Neural progenitor cell (in vitro differentiated cells): ENCODE results near the gene SMYD3. TPM values are rescaled to one million over a fixed set of nuclear protein-coding genes. Genes with fewer than 3 reads are reported as not detected.
A peak's percentile ranks its signal among the peaks of the same experiment; 100 is the strongest.

Experiments
- DNase-seq: peaks from one replicate; pipeline ENCODE4 v3.0.0-alpha.2; 2016; ENCODE audit warnings: low spot score
- H2AFZ ChIP-seq: fragments of 200-600 bp; sonication (generic); replicated peaks from 2 replicates; pipeline ENCODE4 v1.6.1; 2016; ENCODE audit warnings: antibody characterized with exemption
- H3F3A ChIP-seq: fragments of 200-600 bp; sonication (generic); 2 replicates; pipeline ENCODE4 v1.6.1; 2016; ENCODE audit warnings: antibody characterized with exemption, low read depth
- H3K27ac ChIP-seq: fragments of 200-600 bp; sonication (generic); 2 replicates; pipeline ENCODE4 v1.5.1; 2016; ENCODE audit warnings: mild to moderate bottlenecking
- H3K27me3 ChIP-seq: fragments of 200-600 bp; sonication (generic); 2 replicates; pipeline ENCODE4 v1.6.1; 2016; ENCODE audit warnings: mild to moderate bottlenecking, moderate library complexity
- H3K36me3 ChIP-seq: fragments of 200-600 bp; sonication (generic); 2 replicates; pipeline ENCODE4 v1.5.1; 2016
- H3K4me1 ChIP-seq: fragments of 200-600 bp; sonication (generic); 2 replicates; pipeline ENCODE4 v1.6.1; 2016; ENCODE audit warnings: mixed run types
- H3K4me2 ChIP-seq: fragments of 200-600 bp; sonication (generic); 2 replicates; pipeline ENCODE4 v1.6.1; 2016
- H3K4me3 ChIP-seq: fragments of 200-600 bp; sonication (generic); 2 replicates; pipeline ENCODE4 v1.5.1; 2016
- H3K79me2 ChIP-seq: fragments of 200-600 bp; sonication (generic); 2 replicates; pipeline ENCODE4 v1.6.1; 2016; ENCODE audit warnings: low read depth
- H3K9ac ChIP-seq: fragments of 200-600 bp; sonication (generic); 2 replicates; pipeline ENCODE4 v1.6.1; 2016
- H3K9me3 ChIP-seq: fragments of 200-600 bp; sonication (generic); 2 replicates; pipeline ENCODE4 v1.5.1; 2016; ENCODE audit warnings: low read depth
- H4K20me1 ChIP-seq: fragments of 200-600 bp; sonication (generic); 2 replicates; pipeline ENCODE4 v1.6.1; 2016; ENCODE audit warnings: low read depth
- H3K27ac Mint-ChIP-seq: 3 replicates; pipeline ENCODE4 v1.8.0; 2021; ENCODE audit warnings: mixed read lengths
- H3K27me3 Mint-ChIP-seq: 2 replicates; pipeline ENCODE4 v1.8.0; 2022; ENCODE audit warnings: low read depth, mild to moderate bottlenecking, inconsistent platforms, moderate library complexity, mixed read lengths; ENCODE audit not compliant: insufficient read depth
- H3K36me3 Mint-ChIP-seq: 3 replicates; pipeline ENCODE4 v1.8.0; 2021; ENCODE audit warnings: mixed read lengths
- H3K4me1 Mint-ChIP-seq: 3 replicates; pipeline ENCODE4 v1.8.0; 2021; ENCODE audit warnings: mixed read lengths
- H3K4me3 Mint-ChIP-seq: 3 replicates; pipeline ENCODE4 v1.8.0; 2021; ENCODE audit warnings: mild to moderate bottlenecking, moderate library complexity, mixed read lengths
- H3K9me3 Mint-ChIP-seq: 3 replicates; pipeline ENCODE4 v1.8.0; 2020; ENCODE audit warnings: mixed read lengths
- EZH2 ChIP-seq: fragments of 200-600 bp; sonication (generic); IDR thresholded peaks from 2 replicates; pipeline ENCODE4 v1.6.1; 2017; ENCODE audit warnings: antibody characterized with exemption, mild to moderate bottlenecking, moderate library complexity
- EZH2phosphoT487 ChIP-seq: fragments of 200-600 bp; sonication (generic); IDR thresholded peaks from 2 replicates; pipeline ENCODE4 v1.6.1; 2017; ENCODE audit warnings: antibody characterized with exemption
- total RNA-seq: library from RNA; depleted of rRNA; stranded (reverse); fragments of >200 nt; gene quantifications from 2 replicates; pipeline ENCODE4 v1.2.3, GENCODE V29; 2015; ENCODE audit warnings: low replicate concordance
- TF ChIP-seq, protein P1 (sequence below): fragments of 200-600 bp; sonication (generic); IDR thresholded peaks from 2 replicates; pipeline ENCODE4 v1.5.1; 2017; ENCODE audit warnings: antibody characterized with exemption, mild to moderate bottlenecking

Gene SMYD3
- total RNA-seq, 1 donor from 2014 or later = 43.2 TPM

DNA sequence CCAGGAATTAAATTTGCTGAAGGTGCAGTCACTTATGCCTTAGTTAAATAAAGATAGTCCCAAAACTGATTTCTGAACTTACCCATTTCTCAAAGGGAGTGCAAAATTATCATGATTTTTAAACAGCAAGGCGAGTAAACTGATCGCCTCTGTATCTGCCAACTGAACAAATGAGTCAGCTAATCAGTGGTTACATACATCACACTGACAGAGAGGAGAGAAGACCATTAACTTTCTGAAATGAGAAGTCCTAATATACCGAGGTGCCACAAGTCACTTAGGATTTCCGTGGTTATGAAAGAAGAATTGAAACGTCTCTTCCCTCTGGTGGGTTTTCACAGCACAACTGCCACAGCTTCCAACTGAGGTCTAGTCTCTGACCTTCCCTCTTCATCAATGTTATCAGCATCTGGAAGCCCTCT lies 400.7 kb downstream of the SMYD3 start:
- Histone ChIP-seq H3K27me3 (no peaks in the 10 kb centered on the region), H3K4me3 (no peak overlapping the region), H3K4me2 (no peak overlapping the region), H3K9ac (no peak overlapping the region), H3K9me3 (no peaks in the 10 kb centered on the region), H3K4me1 (peaks cover 66% of the 10 kb centered on the region), H4K20me1 (peaks cover 8% of the 10 kb centered on the region), H3F3A (peaks cover 42% of the 10 kb centered on the region), H2AFZ (no peak overlapping the region), H3K36me3 (no peaks in the 10 kb centered on the region), H3K27ac (no peak overlapping the region), H3K79me2 (no peaks in the 10 kb centered on the region)
- Mint-ChIP-seq H3K4me1 (peaks cover 58% of the 10 kb centered on the region), H3K27ac (peak overlapping the region; percentile 32), H3K9me3 (no peaks in the 10 kb centered on the region), H3K36me3 (no peaks in the 10 kb centered on the region), H3K4me3 (no peak overlapping the region), H3K27me3 (peaks cover 4% of the 10 kb centered on the region)
- TF ChIP-seq EZH2phosphoT487 (no peak), EZH2 (no peak)
- TF ChIP-seq, protein P1, sequence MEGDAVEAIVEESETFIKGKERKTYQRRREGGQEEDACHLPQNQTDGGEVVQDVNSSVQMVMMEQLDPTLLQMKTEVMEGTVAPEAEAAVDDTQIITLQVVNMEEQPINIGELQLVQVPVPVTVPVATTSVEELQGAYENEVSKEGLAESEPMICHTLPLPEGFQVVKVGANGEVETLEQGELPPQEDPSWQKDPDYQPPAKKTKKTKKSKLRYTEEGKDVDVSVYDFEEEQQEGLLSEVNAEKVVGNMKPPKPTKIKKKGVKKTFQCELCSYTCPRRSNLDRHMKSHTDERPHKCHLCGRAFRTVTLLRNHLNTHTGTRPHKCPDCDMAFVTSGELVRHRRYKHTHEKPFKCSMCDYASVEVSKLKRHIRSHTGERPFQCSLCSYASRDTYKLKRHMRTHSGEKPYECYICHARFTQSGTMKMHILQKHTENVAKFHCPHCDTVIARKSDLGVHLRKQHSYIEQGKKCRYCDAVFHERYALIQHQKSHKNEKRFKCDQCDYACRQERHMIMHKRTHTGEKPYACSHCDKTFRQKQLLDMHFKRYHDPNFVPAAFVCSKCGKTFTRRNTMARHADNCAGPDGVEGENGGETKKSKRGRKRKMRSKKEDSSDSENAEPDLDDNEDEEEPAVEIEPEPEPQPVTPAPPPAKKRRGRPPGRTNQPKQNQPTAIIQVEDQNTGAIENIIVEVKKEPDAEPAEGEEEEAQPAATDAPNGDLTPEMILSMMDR = no peak
- DNase-seq = no peak

DNA sequence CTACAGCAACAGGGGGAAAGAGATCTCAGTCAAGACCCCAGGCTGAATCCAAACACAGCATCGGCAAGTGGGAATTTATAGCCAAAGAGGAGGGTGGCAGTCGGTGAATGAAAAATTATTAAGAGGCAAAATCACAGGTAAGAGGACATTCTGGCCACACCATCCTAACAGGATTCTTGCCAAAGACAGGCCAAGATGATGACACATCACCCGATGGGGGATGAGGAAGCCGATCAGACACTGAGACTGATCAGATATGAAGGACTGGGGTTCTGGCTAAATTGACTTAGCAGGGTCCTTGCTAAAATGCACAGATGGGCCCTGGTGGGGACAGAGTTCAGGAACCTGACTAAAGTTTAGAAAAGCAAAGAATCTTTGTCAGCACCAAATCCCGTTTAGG lies 402.2 kb downstream of the SMYD3 start:
- Histone ChIP-seq H3K4me2 (no peak overlapping the region), H3K36me3 (no peaks in the 10 kb centered on the region), H3K79me2 (no peaks in the 10 kb centered on the region), H3K4me3 (no peak overlapping the region), H4K20me1 (peaks cover 6% of the 10 kb centered on the region), H3K9ac (no peak overlapping the region), H3K27me3 (no peaks in the 10 kb centered on the region), H2AFZ (no peak overlapping the region), H3K4me1 (peaks cover 57% of the 10 kb centered on the region), H3K9me3 (no peaks in the 10 kb centered on the region), H3K27ac (no peak overlapping the region), H3F3A (peaks cover 32% of the 10 kb centered on the region)
- Mint-ChIP-seq H3K4me3 (no peak overlapping the region), H3K27me3 (peaks cover 4% of the 10 kb centered on the region), H3K9me3 (no peaks in the 10 kb centered on the region), H3K36me3 (no peaks in the 10 kb centered on the region), H3K27ac (no peak overlapping the region), H3K4me1 (peaks cover 44% of the 10 kb centered on the region)
- no peak for DNase-seq
- no peak for TF ChIP-seq EZH2
- TF ChIP-seq, protein P1 = no peak
- TF ChIP-seq EZH2phosphoT487 = no peak

DNA sequence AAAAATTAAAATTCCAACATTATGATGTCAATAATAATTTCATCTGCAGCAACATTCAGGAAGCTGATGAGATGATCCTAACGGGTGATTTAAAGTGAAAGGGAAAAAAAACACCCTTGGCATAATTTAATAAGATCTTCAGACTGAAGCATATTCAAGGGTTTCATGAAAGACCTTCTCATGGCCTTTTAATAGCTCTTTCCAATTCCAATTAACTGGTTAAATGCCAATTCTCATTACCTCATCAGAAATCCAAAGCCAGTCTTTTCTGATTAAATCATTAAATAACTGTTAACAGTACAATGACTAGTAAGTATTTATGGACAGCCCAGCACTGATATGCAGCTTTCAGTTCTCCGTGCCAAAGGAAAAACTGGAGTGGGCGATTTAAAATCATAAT lies 407.5 kb downstream of the SMYD3 start:
- TF ChIP-seq EZH2 (no peak), EZH2phosphoT487 (no peak)
- TF ChIP-seq, protein P1 = no peak
- no peaks in the 10 kb centered on the region for H3K9me3 ChIP-seq
- H4K20me1 ChIP-seq = no peaks in the 10 kb centered on the region
- H3K36me3 ChIP-seq = no peaks in the 10 kb centered on the region
- no peak overlapping the region for H3K9ac ChIP-seq
- no peaks in the 10 kb centered on the region for H3K79me2 ChIP-seq
- H3K4me3 ChIP-seq = no peak overlapping the region
- DNase-seq = no peak
- Mint-ChIP-seq H3K27ac (no peak overlapping the region), H3K4me3 (no peak overlapping the region), H3K9me3 (no peaks in the 10 kb centered on the region), H3K4me1 (peaks cover 16% of the 10 kb centered on the region), H3K27me3 (no peaks in the 10 kb centered on the region), H3K36me3 (no peaks in the 10 kb centered on the region)
- H3K27ac ChIP-seq = no peak overlapping the region
- no peak overlapping the region for H2AFZ ChIP-seq
- no peaks in the 10 kb centered on the region for H3K27me3 ChIP-seq
- no peaks in the 10 kb centered on the region for H3F3A ChIP-seq
- H3K4me2 ChIP-seq = no peak overlapping the region
- peaks cover 18% of the 10 kb centered on the region for H3K4me1 ChIP-seq
